ENCODE data around the gene HBEGF.

Gene HBEGF

DNA sequence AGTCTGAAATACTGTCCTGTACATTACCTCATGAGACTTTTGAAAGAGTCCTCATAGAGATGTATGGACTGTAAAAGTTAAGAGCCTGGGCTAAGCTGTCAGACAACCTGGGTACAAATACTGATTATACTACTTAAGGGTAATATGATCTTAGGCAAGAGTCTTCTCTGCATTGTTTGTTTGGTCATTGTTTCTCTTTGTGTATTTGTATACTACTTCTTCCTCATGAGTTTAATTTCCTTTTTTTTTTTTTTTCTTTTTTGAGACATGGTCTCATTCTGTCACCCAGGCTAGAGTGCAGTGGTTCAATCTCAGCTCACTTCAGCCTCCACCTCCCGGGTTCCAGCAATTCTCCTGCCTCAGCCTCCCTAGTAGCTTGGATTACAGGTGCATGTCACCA is 40.9 kb downstream of the HBEGF start:
- DNase-seq (ENCODE audit: low read depth in 2 of 3, low spot score in 2 of 3): no peak

- no peak for DNase-seq (ENCODE audit: low read depth in 2 of 3, low spot score in 2 of 3)
Observed at GRCh38 chr5:140303966-140304365, 42.4 kb downstream of the HBEGF start.

DNA sequence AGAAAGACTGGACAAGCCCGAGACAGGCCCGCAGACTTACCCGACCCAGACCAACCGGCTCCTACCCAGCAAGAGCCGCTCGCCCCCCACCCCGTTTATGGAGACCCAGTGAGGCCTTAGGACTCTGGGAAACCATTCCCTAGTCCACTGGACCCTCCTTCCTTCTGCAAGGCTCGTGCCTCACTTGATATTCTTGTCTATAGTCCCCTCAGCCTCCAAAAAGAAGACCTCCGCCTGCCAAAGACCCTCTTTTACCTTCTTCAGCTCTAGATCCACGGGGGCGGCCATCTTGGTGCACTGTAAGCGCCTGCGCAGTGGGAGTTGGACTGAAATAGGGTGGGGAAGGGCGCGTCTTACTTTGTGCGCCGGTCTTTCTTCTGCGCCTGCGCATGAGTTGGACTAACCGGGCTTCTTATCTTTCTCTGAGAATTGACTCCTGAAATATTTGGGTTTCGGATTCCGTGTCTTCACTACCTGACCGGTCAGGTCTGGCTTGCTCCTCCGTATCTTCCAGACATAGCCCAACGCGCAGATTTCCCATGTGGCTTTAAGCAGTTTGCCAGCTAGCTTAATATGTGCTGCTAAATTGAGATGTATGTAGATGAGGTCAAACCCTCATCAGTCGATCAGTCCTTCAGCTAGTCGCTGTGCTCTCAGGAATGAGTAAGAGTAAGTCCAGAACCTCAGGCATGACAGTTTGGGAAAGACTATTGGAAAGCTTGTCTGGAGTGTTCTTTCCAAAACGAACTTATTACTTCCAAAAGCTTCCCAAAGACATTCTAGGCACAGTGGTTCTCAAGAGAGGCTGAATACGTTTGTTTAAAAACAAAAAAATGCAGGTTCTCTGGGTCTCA is 43.4 kb downstream of the HBEGF start, which contains the start of gene PFDN1:
PFDN1 (minus strand) TSS at position 316 of the 854 bp plus-strand sequence; CDS start at position 288, 28 bp downstream.
- peak; percentile 64 to 75 (median 74) for DNase-seq (ENCODE audit: low read depth in 2 of 3, low spot score in 2 of 3)

DNA sequence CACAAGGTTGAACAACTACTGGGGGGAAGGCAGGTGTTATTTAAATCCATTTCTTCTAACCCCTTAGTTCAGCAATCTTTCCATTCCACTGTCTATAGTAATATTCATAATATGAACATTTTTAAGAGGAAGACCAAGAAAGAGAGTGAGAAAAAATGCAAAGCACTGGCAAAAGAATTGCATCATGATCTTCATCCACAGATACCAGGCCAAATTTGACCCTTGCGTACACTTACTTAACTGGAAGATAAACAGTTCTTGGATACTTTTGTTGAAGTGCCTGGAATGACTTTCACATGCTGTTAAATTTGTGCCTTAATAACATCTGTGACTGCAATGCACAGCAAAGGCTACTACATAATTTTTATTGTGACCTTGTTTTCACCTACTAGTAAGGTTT is 45.3 kb downstream of the HBEGF start:
- no peak for DNase-seq (ENCODE audit: low read depth in 2 of 3, low spot score in 2 of 3)

DNA sequence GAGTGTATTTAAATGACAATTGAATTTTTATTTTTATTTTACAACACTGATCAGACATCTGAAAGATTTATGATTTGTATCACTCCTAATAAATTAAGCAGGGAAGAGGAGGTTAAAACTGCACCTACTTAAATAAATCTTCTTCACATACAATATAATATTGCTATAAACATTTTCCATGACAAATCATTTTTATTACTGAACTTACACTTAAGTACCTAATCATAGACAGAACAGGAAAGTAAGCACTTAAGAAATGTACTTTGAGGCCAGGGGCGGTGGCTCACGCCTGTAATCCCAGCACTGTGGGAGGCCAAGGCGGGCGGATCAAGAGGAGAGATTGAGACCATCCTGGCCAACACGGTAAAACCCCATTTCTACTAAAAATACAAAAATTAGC is 47.3 kb downstream of the HBEGF start:
- no peak for DNase-seq (ENCODE audit: low read depth in 2 of 3, low spot score in 2 of 3)

GRCh38 chr5:140298183-140298601 is 48.2 kb downstream of the HBEGF start:
- no peak for DNase-seq (ENCODE audit: low read depth in 2 of 3, low spot score in 2 of 3)

DNA sequence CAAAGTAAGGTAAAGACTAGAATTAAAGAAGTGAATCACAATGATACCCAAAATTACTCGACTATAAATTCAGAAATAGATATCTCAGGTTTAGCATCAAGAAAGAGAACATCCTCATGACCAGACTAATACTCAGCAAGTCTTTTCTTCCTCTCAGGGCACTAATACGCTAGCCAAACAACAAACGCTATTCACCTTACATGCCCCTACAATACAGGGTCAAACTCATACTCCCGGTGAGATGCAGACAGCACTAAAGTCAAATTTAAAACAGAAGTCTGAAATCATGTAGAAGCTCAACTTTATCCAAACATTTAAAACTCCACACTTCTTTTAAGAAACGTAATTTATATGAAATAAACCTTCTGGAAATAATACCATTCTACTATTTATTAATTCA is 49.1 kb downstream of the HBEGF start:
- DNase-seq (ENCODE audit: low read depth in 2 of 3, low spot score in 2 of 3): no peak

DNA sequence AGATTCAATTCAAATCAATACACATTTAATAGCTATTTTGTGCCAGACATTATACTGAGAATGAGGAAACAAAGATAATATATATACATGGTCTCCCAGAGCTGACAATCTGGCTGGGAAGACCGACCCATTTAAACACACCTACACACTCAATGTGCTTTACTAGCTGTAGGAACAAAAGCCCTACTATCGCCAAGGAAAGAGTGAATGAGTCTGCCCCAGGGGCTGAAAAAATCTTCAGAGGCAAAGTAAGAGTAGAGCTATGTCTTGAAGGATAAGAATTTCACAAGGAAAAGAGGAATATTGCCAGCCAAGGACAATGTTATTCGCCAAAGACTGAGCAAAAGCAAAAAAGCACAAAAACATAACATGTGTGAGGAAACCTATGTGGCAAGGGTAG is 50.1 kb downstream of the HBEGF start:
- DNase-seq (ENCODE audit: low read depth in 2 of 3, low spot score in 2 of 3): no peak

- no peak for DNase-seq (ENCODE audit: low read depth in 2 of 3, low spot score in 2 of 3)
Observed at GRCh38 chr5:140295414-140295813, 51.0 kb downstream of the HBEGF start.

GRCh38 chr5:140294753-140295152 is 51.6 kb downstream of the HBEGF start:
- no peak for DNase-seq (ENCODE audit: low read depth in 2 of 3, low spot score in 2 of 3)

- DNase-seq (ENCODE audit: low read depth in 2 of 3, low spot score in 2 of 3): no peak
Observed at GRCh38 chr5:140293849-140294100, 52.6 kb downstream of the HBEGF start.

DNA sequence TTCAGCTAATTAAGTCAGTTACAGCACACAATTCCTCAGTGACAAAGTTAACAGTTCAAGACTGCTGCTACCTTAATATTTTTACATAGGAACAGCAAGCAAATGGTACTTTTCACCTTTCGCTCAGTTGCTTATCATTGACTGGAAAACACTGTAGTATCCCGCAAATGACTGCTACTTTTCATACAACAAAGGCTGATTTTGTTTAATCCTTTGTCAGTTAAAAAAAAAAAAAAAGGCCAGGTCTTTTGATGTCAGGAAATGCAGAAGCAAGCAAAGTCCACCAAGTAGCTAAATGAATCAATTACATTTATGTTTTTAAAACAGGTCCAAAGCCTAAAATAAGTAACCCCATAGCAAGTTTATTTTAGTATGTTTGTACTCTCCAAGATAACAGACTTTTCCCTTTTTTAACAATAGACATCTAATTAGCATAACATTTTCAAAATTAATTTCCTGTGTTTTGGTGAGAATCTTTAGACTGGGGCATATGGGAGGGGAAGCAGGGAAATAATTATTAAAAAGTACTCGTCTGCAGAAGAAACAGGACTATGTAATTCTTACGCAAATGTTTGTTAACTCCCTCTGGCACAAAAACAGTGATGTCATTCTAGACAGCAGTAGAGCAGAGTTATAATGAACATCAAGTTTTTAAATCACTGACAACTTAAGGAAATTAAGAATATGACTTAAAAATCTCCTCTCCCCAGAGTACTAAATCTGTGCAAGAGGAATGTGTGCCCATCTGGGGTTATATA is 53.1 kb downstream of the HBEGF start:
- DNase-seq (ENCODE audit: low read depth in 2 of 3, low spot score in 2 of 3): no peak

DNA sequence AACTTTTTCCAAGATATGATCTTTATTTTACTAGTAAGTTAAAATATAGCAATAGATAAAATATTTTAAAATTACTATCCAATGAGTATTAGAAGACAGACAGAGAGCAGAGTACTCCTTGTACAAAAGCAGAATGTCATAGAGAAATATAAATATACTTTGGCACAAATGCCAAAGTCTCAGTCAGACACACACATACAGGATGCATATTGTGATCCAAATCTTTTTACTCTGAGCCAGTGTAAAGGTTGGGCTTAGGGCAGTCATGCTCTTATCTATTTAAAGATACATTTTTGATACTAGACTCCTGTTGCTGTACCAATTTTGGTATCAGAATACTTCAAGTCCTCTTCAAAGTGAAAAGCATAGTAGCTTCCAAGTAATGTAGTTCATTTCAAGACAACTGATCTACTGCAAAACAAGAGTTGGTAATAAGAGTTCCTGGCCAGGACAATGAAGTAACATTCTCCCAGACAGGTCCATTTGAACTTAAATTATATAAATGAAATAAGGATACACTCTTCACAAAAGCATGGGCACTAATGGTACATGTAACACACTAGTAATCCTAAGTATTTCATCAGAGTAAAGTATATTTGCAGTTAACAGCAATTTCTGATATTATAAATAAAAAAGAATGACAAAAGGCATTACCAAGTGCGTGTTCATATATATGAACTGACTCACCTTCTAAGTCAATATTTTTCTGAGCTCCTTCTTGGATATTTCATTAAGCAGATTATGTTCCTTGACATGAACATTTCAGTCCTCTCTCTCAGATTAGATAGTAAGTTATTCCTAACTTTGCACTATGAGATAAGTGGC is 54.0 kb downstream of the HBEGF start:
- DNase-seq (ENCODE audit: low read depth in 2 of 3, low spot score in 2 of 3): no peak

GRCh38 chr5:140287801-140288521 is 58.4 kb downstream of the HBEGF start:
- no peak for DNase-seq (ENCODE audit: low read depth in 2 of 3, low spot score in 2 of 3)

GRCh38 chr5:140286424-140286823 is 60.0 kb downstream of the HBEGF start:
- DNase-seq (ENCODE audit: low read depth in 2 of 3, low spot score in 2 of 3): no peak

- no peak for DNase-seq (ENCODE audit: low read depth in 2 of 3, low spot score in 2 of 3)
Observed at GRCh38 chr5:140284013-140284412, 62.4 kb downstream of the HBEGF start.
